GM12872 (cell line): ENCODE results near the gene PRSS21.
A peak's percentile ranks its signal among the peaks of the same experiment; 100 is the strongest.

Source experiments
- CTCF ChIP-seq: IDR thresholded peaks from 3 replicates; pipeline ENCODE4 v1.5.1; 2011; ENCODE audit warnings: low read depth, mild to moderate bottlenecking, low read length, moderate library complexity; ENCODE audit not compliant: insufficient read depth

Gene PRSS21

GRCh38 chr16:2853531-2854073 lies 36.6 kb downstream of the PRSS21 start:
- no peak for TF ChIP-seq CTCF

- peak; percentile 60 for TF ChIP-seq CTCF
These were observed 37.8 kb downstream of the PRSS21 start for GRCh38 chr16:2854700-2855309.

GRCh38 chr16:2855536-2855935 lies 38.5 kb downstream of the PRSS21 start:
- no peak for TF ChIP-seq CTCF

GRCh38 chr16:2856061-2856670 lies 39.1 kb downstream of the PRSS21 start:
- TF ChIP-seq CTCF: no peak

GRCh38 chr16:2856686-2857450 lies 39.8 kb downstream of the PRSS21 start:
- TF ChIP-seq CTCF: no peak

- TF ChIP-seq CTCF: no peak
These were observed 40.6 kb downstream of the PRSS21 start, which contains the start of gene PRSS22 for GRCh38 chr16:2857451-2858244. Gene PRSS22, minus strand, starts transcription at chr16:2858170. Its CDS starts 66 bp downstream, at chr16:2858104.
